NCI-H460 (cell line): Measurements from ENCODE around the gene STK32B. TPM values are rescaled to one million over a fixed set of nuclear protein-coding genes. Genes with fewer than 3 reads are reported as not detected.
A peak's percentile ranks its signal among the peaks of the same experiment; 100 is the strongest.

ENCODE experiments used
- DNase-seq: peaks from one replicate; pipeline ENCODE4 v3.0.0-alpha.2; 2016; ENCODE audit warnings: low read depth; ENCODE audit errors: extremely low read depth
- total RNA-seq: library from RNA; depleted of rRNA; stranded (reverse); fragments of >200 nt; shearing (Covaris generic); gene quantifications from 2 replicates; pipeline ENCODE4 v1.2.3, GENCODE V29; 2014

The STK32B gene
- total RNA-seq, 1 experiment from 2014 or later, result 1.5 TPM

- DNase-seq, result no peak
Measured at GRCh38 chr4:5029447-5029846, 21.8 kb upstream of the STK32B start.

- DNase-seq, result no peak
Measured at GRCh38 chr4:5030221-5030620, 21.1 kb upstream of the STK32B start.

- no peak for DNase-seq
Measured at GRCh38 chr4:5030927-5031326, 20.4 kb upstream of the STK32B start.

GRCh38 chr4:5032813-5033212 lies 18.5 kb upstream of the STK32B start:
- no peak for DNase-seq

- no peak for DNase-seq
Measured at GRCh38 chr4:5033281-5033841, 17.9 kb upstream of the STK32B start.

GRCh38 chr4:5034206-5034605 lies 17.1 kb upstream of the STK32B start:
- DNase-seq, result no peak

GRCh38 chr4:5036239-5036638 lies 15.0 kb upstream of the STK32B start:
- DNase-seq, result no peak

- peak; percentile 32 for DNase-seq
Measured at GRCh38 chr4:5037553-5038551, 13.4 kb upstream of the STK32B start.

- no peak for DNase-seq
Measured at GRCh38 chr4:5039800-5040199, 11.5 kb upstream of the STK32B start.

GRCh38 chr4:5040856-5041620 lies 10.2 kb upstream of the STK32B start:
- DNase-seq, result no peak

- DNase-seq, result no peak
Measured at GRCh38 chr4:5041699-5042098, 9.6 kb upstream of the STK32B start.

GRCh38 chr4:5043579-5043978 lies 7.7 kb upstream of the STK32B start:
- no peak for DNase-seq

- no peak for DNase-seq
Measured at GRCh38 chr4:5044341-5044740, 6.9 kb upstream of the STK32B start.

- DNase-seq, result no peak
Measured at GRCh38 chr4:5045097-5045496, 6.2 kb upstream of the STK32B start.

- no peak for DNase-seq
Measured at GRCh38 chr4:5048721-5049120, 2.6 kb upstream of the STK32B start.

GRCh38 chr4:5050520-5051277 lies 581 bp upstream of the STK32B start:
- DNase-seq, result peak; percentile 59

- DNase-seq, result no peak
Measured at GRCh38 chr4:5052204-5052702, 973 bp downstream of the STK32B start.

- DNase-seq, result no peak
Measured at GRCh38 chr4:5052726-5053425, 1.6 kb downstream of the STK32B start.

- DNase-seq, result no peak
Measured at GRCh38 chr4:5054532-5054931, 3.3 kb downstream of the STK32B start.

- DNase-seq, result no peak
Measured at GRCh38 chr4:5055411-5055810, 4.1 kb downstream of the STK32B start.
